Activated CD4-positive, alpha-beta T cell treated with anti-CD3 and anti-CD28 coated beads, Interleukin-2, amount 50 U/mL, for 1 hour (primary cell): Measurements from ENCODE around the gene CCHCR1.

Experiments used
- DNase-seq: peaks from one replicate; pipeline ENCODE4 v3.0.0-alpha.2; 2020

Gene CCHCR1

DNA sequence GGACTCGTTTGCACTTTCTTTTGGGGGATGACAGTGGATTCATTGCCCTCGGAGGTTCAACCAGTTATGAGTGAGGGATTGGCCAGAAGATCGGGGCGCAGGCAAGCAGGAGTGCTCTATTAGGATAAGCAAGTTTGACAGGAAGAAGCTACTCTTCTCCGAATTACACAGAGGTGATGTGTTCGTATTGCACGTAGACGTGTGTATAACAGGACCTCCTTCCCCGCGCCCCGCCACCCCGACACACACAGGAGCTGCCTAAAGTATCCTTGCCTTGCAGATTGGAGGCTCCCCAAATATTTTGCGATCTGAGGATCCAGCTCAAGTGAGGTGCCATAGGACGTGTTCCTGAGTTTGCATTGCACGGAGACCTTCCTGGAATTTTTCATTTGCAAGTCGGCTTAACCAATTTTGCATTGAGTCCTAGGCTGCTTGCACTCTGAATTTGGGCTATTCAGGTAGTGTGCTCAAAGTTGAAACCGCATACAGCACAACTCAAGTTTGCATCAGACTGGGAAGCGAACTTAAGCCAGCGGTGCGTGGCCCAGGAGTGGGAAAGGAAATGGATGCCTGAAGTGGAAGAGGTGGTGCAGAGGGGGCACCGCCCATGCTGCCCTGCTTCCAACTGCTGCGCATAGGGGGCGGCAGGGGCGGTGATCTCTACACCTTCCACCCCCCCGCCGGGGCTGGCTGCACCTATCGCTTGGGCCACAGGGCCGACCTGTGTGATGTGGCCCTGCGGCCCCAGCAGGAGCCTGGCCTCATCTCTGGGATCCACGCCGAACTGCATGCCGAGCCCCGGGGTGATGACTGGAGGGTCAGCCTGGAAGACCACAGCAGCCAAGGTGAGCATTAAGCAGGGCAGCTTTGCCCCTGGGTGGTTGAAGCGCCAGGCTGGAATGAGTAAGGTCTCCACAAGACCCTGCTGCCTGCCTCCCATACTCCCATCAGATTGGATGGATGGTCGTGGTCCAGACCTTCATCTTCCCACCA, 1.6 kb upstream of the CCHCR1 start:
- no peak for DNase-seq

- DNase-seq = peak; percentile 99
Measured at GRCh38 chr6:31158140-31158862, 699 bp upstream of the CCHCR1 start, which contains the start of gene TCF19. TSS of gene TCF19 (plus strand) at chr6:31158589. CDS start at chr6:31159470, 881 bp downstream.

GRCh38 chr6:31156641-31157040, 961 bp downstream of the CCHCR1 start:
- DNase-seq = no peak

DNA sequence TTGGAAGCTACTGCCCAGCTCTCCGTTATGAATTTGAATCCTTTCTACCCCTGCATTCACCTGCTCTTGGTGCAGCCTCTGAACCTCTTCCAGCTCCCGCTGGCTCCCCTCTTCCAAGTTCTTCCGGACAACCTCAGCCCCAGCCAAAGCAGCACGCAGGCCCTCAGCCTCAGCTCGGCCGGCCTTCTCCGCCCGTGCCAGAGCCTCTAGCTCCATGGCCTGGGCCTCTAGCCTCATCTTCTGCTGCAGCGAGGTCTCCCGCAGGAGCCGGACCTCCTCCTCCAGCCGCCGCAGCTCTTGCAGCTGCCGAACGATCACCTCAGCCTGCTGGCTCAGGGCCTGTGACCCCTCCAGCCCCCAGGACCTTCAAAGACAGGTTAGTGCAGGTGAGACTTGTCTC, 3.2 kb downstream of the CCHCR1 start:
- no peak for DNase-seq

- DNase-seq = no peak
Measured at GRCh38 chr6:31152781-31153180, 4.8 kb downstream of the CCHCR1 start.

DNA sequence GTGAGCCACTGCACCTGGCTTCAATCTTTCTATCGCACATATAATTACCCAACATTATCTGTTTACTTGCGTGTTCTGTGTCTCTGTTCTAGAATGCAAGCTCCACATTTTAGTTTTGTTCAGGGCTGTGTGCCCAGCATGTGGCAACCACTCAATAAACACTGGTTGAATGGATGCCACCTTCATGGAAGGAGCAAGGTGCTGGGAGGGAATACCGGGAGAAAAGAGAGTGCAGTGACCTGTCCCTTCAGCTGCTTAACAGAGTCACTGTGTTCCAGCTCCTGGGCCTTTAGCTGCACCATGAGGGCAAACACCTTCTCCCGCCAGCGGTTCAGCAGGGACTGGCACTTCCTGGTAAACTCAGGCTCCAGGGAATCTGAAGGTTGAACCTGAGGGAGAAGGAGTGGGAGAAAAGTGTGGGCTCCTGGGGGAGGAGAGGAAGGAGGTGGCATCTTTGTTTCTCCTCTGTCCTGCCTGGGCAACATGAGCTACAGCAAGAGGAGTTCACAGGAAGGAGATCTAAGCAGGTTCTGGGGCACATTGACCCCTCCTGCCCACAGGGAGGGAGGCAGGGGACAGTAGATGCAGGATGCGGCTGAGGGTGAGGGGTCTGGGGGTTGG, 7.7 kb downstream of the CCHCR1 start:
- DNase-seq = no peak

DNA sequence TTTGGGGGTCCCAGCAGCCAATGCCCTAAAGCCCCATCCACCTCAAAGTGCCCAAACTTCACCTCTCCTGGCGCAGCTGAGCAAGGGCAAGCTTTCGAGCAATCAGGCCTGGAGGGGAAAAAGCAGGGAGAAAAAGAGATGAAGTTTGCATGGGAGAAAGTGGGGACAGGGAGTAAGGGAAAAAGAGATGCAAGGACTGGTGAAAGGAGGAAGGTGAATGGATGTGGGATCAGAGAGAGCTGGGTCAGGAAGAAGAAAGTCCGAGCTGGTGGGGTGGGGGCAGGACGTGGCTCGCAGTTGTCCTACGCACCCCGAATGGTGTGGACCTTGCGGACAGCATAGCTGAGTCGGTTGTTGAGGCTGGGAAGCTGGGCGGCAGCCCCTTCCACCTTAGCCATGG, 12.2 kb downstream of the CCHCR1 start:
- no peak for DNase-seq

- no peak for DNase-seq
Measured at GRCh38 chr6:31144970-31145340, 12.6 kb downstream of the CCHCR1 start.

DNA sequence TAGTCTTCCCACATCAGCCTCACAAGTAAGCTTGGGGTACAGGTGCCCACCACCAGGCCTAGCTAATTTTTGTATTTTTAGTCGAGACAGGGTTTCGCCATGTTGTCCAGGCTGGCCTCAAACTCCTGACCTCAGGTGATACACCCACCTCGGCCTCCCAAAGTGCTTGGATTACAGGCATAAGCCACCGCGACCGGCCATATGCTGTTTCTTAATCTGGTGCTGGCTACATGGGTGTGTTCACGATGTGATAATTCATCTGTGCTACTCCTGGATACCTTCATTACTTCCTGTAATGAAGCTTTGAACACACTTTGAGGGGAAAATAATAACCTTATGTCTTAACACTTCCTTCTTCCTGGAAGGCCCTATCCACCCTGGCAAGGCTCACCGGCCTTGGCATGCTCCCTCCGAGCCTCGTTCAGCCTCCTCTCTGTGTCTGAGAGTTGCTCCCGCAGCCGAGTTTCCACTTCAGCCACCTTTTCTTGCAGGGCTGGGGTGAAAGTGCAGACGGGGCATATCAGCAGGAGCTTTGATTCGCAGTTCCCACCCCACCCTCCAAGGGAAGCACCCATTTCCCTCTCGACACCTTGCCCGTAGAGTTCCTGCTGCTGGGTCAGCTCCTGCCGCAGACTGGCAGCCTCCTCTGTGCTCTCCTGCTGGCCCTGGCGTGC, 13.2 kb downstream of the CCHCR1 start:
- DNase-seq = no peak

DNA sequence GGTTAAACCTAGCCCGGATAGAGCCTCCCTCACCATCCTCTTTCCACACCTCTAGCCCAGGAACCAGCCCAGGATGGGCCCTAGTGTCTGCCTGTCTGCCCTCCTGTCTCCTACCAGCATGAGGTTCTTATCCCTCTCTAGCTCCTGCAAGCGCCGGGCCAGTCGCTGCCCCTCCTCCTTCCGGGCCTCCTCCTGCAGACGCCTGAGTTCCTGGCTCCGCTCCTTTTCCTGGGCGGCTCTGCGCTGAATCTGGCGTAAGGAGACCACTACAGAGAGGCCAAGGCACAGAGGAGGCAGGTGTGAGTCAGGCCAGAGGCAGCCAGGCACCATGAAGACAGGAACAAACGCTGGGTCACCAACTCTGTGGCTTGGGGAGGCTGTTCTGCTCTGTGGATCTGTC, 14.5 kb downstream of the CCHCR1 start:
- DNase-seq = no peak

DNA sequence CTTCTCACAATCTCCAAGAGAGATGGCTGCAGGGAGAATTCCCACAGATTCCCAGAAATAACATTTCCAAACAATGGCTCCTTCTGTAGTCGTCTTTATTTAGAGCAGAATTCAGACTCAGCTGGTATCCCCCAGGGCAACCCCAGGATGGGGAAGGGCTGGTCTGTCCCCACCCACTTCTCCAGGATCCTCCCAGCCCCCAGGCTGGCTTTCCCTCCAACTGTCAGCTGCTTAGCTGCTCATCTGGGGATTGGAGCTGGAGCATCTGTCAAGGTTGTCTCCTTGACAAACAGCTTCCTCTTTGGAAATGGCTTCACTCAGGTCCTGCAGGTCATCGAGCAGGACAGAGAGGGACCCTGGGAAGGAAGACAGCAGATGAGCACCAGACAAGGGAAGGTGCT, 15.2 kb downstream of the CCHCR1 start:
- no peak for DNase-seq

DNA sequence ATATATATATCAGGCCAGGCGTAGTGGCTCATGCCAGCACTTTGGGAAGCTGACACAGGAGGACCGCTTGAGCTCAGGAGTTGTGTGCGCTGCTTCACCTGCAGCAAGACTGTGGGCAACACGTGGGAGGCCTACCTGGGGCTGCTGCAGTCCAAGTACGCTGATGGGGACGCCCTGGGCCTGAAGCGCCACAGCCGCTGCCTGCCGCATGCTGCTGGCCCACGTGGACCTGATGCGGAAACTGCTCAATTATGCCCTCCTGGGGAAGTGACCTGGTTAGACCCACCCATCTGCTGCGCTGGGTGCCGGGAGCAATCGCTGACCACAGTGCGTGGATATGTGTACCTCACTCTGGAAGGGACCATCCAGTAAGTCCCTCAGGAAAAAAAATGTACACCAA, 17.0 kb downstream of the CCHCR1 start:
- no peak for DNase-seq

- DNase-seq = no peak
Measured at GRCh38 chr6:31139599-31139998, 18.0 kb downstream of the CCHCR1 start.

DNA sequence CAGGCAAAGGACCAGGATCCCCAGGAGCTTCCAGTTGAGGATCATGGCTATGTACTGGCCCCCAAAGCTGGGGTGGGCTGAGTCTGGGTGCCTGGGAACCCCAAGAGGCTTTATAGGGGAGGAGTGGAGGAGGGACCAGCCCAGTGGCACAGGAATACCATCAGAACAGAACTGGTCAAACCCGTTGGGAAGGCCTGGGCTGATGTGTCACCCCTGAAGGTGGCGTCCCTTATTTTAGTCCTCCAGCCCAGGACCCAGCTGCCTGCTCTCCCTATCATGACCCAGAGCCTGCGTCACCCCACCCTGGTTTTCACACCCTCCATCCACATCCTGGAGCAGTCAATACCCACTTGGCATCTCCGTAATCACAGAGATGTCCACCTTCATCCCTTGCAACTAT, 18.6 kb downstream of the CCHCR1 start, which contains the start of gene PSORS1C2:
PSORS1C2 (minus strand) TSS at position 85 of the 400 bp plus-strand sequence; CDS start at position 45, 40 bp downstream.
- no peak for DNase-seq

DNA sequence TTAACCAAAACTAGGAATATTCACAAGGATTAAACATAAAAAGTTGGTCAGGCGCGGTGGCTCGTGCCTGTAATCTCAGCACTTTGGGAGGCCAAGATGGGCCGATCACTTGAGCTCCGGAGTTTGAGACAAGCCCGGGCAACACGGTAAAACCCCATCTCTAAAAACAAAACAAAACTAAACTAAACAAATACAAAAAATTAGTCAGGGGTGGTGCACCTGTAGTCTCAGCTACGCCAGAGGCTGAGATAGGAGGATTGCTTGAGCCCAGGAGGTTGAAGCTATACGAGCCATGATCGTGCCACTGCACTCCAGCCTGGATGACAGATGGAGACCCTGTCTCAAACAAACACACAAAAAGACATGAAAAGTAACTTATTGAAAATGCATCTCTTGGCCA, 21.9 kb downstream of the CCHCR1 start:
- no peak for DNase-seq

DNA sequence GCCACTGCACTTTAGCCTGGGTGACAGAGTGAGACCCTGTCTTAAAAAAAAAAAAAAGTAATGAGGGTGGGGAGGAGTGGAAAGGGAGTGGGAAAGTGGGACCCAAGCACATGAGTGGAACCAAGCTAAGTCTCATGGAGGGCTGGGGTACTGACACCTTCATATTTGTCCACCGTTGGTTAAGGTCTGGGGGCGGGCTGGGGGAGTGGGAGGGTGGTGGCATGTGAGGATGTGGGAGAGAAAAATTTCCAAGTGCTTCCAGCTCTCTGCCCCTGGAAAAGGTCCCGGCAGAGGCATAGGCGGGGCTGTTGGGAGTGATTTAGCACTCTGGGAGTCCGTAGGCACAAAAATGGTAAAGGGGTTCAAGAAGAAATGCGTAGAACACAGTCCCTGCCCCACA, 24.8 kb downstream of the CCHCR1 start:
- no peak for DNase-seq

GRCh38 chr6:31131595-31131994, 26.0 kb downstream of the CCHCR1 start:
- DNase-seq = no peak

DNA sequence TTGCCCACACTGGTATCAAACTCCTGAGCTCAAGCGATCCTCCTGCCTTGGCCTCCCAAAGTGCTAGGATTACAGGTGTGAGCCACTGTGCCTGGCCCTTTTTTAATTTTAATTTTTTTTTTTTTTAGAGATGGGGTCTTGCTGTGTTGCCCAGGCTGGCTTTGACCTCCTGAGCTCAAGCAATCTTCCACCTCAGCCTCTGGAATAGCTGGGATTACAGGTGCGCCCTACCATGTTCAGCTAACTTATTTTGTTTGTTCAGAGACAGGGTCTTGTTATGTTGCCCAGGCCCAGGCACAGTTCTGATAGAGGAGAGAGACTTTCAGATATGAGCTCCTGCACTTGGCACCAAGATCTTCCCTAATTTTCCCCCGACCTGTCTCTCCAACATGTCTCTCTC, 26.9 kb downstream of the CCHCR1 start:
- no peak for DNase-seq

GRCh38 chr6:31129130-31129529, 28.5 kb downstream of the CCHCR1 start:
- no peak for DNase-seq

- peak; percentile 79 for DNase-seq
Measured at GRCh38 chr6:31128093-31128676, 29.4 kb downstream of the CCHCR1 start.

DNA sequence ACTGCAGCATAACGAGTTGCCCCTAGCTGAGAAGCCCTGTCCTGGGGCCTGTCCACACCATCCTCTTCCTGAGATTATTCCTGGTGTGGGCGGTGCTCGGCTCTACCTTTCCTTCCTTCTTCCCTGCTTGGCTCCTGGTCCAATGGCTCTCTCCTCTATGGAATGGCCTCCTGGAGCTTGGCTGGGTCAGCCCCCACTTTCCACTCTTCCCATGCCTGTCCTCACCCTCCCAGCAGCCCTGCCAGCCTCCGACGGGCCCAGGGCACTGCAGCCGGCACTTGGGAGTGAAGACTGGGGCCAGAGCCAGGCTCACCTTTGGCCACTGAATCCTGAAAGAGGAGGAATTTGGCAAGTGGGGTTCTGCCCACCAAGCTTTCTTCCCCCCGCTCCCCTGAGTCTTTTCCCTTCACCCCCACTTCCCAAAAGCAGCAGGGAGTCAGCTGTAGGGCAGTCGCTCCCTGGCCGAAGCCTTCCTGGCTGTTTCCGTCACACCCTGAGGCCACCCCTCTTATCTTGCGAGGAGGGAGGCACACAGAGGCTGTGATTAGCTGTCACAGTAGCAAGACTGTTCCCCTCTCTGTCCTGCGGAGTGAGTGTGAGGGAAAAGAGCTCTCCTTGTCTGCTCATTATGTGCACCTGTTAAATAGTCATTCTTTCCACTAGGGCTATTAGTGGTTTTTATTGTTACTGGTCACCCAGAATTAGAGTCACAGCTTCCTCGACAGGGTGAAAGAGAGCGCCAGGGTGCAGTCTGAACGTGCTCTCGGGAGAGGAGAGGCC, 31.0 kb downstream of the CCHCR1 start:
- DNase-seq = no peak
